GM21515 (cell line): ENCODE data around the gene NT5C2.
"Not testable (repeated sequence)": the region's sequence is repeated elsewhere in the genome, so short reads cannot be mapped to it uniquely, and the experiment has no call there.

Experiments
- ATAC-seq: cut with Tn5 transposase; IDR thresholded peaks from one replicate; pipeline ENCODE4 v1.9.1; 2021; ENCODE audit not compliant: unreplicated experiment

The NT5C2 gene

GRCh38 chr10:103167554-103167953 lies 25.5 kb downstream of the NT5C2 start:
- not testable (repeated sequence) for ATAC-seq

GRCh38 chr10:103166523-103166922 lies 26.5 kb downstream of the NT5C2 start:
- ATAC-seq = no peak

GRCh38 chr10:103163766-103164403 lies 29.2 kb downstream of the NT5C2 start:
- not testable (repeated sequence) for ATAC-seq

GRCh38 chr10:103157246-103157645 lies 35.8 kb downstream of the NT5C2 start:
- ATAC-seq = no peak

GRCh38 chr10:103155471-103156085 lies 37.5 kb downstream of the NT5C2 start:
- no peak for ATAC-seq

- ATAC-seq = no peak
These were observed 38.4 kb downstream of the NT5C2 start for GRCh38 chr10:103154521-103155299.

- no peak for ATAC-seq
These were observed 39.5 kb downstream of the NT5C2 start for GRCh38 chr10:103153302-103154197.

- no peak for ATAC-seq
These were observed 43.0 kb downstream of the NT5C2 start for GRCh38 chr10:103149991-103150622.

- ATAC-seq = no peak
These were observed 45.4 kb downstream of the NT5C2 start for GRCh38 chr10:103147645-103148044.

GRCh38 chr10:103145860-103146466 lies 47.1 kb downstream of the NT5C2 start:
- ATAC-seq = no peak

- ATAC-seq = no peak
These were observed 48.0 kb downstream of the NT5C2 start for GRCh38 chr10:103145046-103145445.

- no peak for ATAC-seq
These were observed 49.0 kb downstream of the NT5C2 start for GRCh38 chr10:103144041-103144440.

GRCh38 chr10:103143641-103144040 lies 49.4 kb downstream of the NT5C2 start:
- not testable (repeated sequence) for ATAC-seq

- ATAC-seq = no peak
These were observed 51.1 kb downstream of the NT5C2 start for GRCh38 chr10:103141950-103142349.

GRCh38 chr10:103140469-103140868 lies 52.6 kb downstream of the NT5C2 start:
- ATAC-seq = no peak

GRCh38 chr10:103139803-103140202 lies 53.3 kb downstream of the NT5C2 start:
- no peak for ATAC-seq

- not testable (repeated sequence) for ATAC-seq
These were observed 57.9 kb downstream of the NT5C2 start for GRCh38 chr10:103135168-103135567.

GRCh38 chr10:103130910-103131309 lies 62.2 kb downstream of the NT5C2 start:
- no peak for ATAC-seq

GRCh38 chr10:103130180-103130579 lies 62.9 kb downstream of the NT5C2 start:
- ATAC-seq = not testable (repeated sequence)

GRCh38 chr10:103127241-103127640 lies 65.8 kb downstream of the NT5C2 start:
- no peak for ATAC-seq
